Endothelial cell of umbilical vein (primary cell): ENCODE results near the gene CMTM3. TPM values are rescaled to one million over a fixed set of nuclear protein-coding genes. Genes with fewer than 3 reads are reported as not detected.

ENCODE experiments used
- BruUV-seq: library from RNA; stranded (reverse); fragments of 400-500 nt; replicated peaks from 2 replicates; lab custom pipeline; 2021; lab: Mats Ljungman, UMichigan
- CTCF ChIA-PET: fragments of 300-600, 350-600 bp; sonication (Branson Sonifier 250); formaldehyde crosslinking; loops from one replicate; lab custom pipeline; 2021; ENCODE audit warnings: antibody characterized with exemption, inconsistent platforms; lab: Charles Lee
- POLR2A ChIA-PET: fragments of 300-600, 350-600 bp; sonication (Branson Sonifier 250); formaldehyde crosslinking; loops from one replicate; lab custom pipeline; 2021; ENCODE audit warnings: antibody characterized with exemption, inconsistent platforms; lab: Charles Lee
- DNase-seq: peaks from one replicate; pipeline ENCODE4 v3.0.0-alpha.2; 2011; ENCODE audit warnings: low read depth, low spot score
- FAIRE-seq: peaks from 2 replicates; lab custom pipeline; 2011; peaks lifted over from hg19 to GRCh38; lab: Jason Lieb, UNC
- H2AFZ ChIP-seq: 2 replicates; pipeline ENCODE4 v1.6.0; 2012; ENCODE audit warnings: low read depth, low read length, control low read depth, inconsistent platforms
- H3K27ac ChIP-seq: 2 replicates; pipeline ENCODE4 v1.5.1; 2011; ENCODE audit warnings: low read depth, mild to moderate bottlenecking, control low read depth, low read length, moderate library complexity; ENCODE audit not compliant: insufficient read depth
- H3K27me3 ChIP-seq, 2 experiments: 2 replicates each; pipeline versions ENCODE4 v1.6.0 to v1.6.1; 2011; ENCODE audit warnings: low read length in 2 of 2, mixed read lengths in 1 of 2; ENCODE audit not compliant: control insufficient read depth in 2 of 2, insufficient read depth in 2 of 2
- H3K36me3 ChIP-seq, 2 experiments: 2 replicates in 1 of 2; 3 replicates in 1 of 2; pipeline ENCODE4 v1.5.1; 2011; ENCODE audit warnings: low read length in 2 of 2, mild to moderate bottlenecking in 1 of 2, moderate library complexity in 1 of 2; ENCODE audit not compliant: control insufficient read depth in 2 of 2, insufficient read depth in 2 of 2; ENCODE audit errors: extremely low read depth in 1 of 2
- H3K4me1 ChIP-seq: 3 replicates; pipeline ENCODE4 v1.5.1; 2011; ENCODE audit warnings: mild to moderate bottlenecking, low read length; ENCODE audit not compliant: control insufficient read depth, insufficient read depth; ENCODE audit errors: extremely low read depth
- H3K4me2 ChIP-seq: 2 replicates; pipeline ENCODE4 v1.6.1; 2011; ENCODE audit warnings: low read length, control low read depth, mixed read lengths; ENCODE audit not compliant: insufficient read depth
- H3K4me3 ChIP-seq, 3 experiments: fragments of 200-600 bp in 1 of 3; sonication (generic), shearing (Covaris generic) in 1 of 3; replicated peaks in 1 of 3; 2 replicates each; pipeline ENCODE4 v1.5.1; 2011 to 2016; ENCODE audit warnings: control low read depth in 3 of 3, low read length in 3 of 3, mild to moderate bottlenecking in 2 of 3, inconsistent platforms in 1 of 3, low read depth in 1 of 3, moderate library complexity in 1 of 3; ENCODE audit not compliant: insufficient read depth in 1 of 3
- H3K79me2 ChIP-seq: 2 replicates; pipeline ENCODE4 v1.6.0; 2012; ENCODE audit warnings: low read length, inconsistent platforms; ENCODE audit not compliant: control insufficient read depth, insufficient read depth
- H3K9ac ChIP-seq: replicated peaks from 2 replicates; pipeline ENCODE3; 2011; ENCODE audit warnings: low read length, control low read depth; ENCODE audit not compliant: insufficient read depth; ENCODE audit errors: extremely low read depth
- H3K9me1 ChIP-seq: replicated peaks from 3 replicates; pipeline ENCODE4 v1.6.0; 2011; ENCODE audit warnings: mild to moderate bottlenecking, low read length; ENCODE audit not compliant: control insufficient read depth, insufficient read depth; ENCODE audit errors: extremely low read depth
- H3K9me3 ChIP-seq: replicated peaks from 2 replicates; pipeline ENCODE4 v1.5.1; 2012; ENCODE audit warnings: low read length, inconsistent platforms; ENCODE audit not compliant: control insufficient read depth, insufficient read depth
- H4K20me1 ChIP-seq: replicated peaks from 2 replicates; pipeline ENCODE3; 2011; ENCODE audit warnings: mild to moderate bottlenecking, low read length; ENCODE audit not compliant: control insufficient read depth, insufficient read depth; ENCODE audit errors: extremely low read depth
- EZH2 ChIP-seq: IDR thresholded peaks from 2 replicates; pipeline ENCODE4 v1.6.1; 2012; ENCODE audit warnings: borderline replicate concordance, low read depth, mild to moderate bottlenecking, moderate library complexity, low read length, inconsistent platforms; ENCODE audit not compliant: severe bottlenecking
- FOS ChIP-seq: IDR thresholded peaks from 2 replicates; pipeline ENCODE4 v1.6.1; 2011; ENCODE audit warnings: mild to moderate bottlenecking, low read length, moderate library complexity, borderline replicate concordance; ENCODE audit not compliant: insufficient read depth
- GATA2 ChIP-seq: IDR thresholded peaks from 2 replicates; pipeline ENCODE4 v1.7.0; 2011; ENCODE audit warnings: low read depth, mild to moderate bottlenecking, moderate library complexity, mixed read lengths, low read length; ENCODE audit not compliant: insufficient read length, insufficient read depth
- JUN ChIP-seq: IDR thresholded peaks from 2 replicates; pipeline ENCODE4 v1.6.1; 2011; ENCODE audit warnings: borderline replicate concordance, low read depth; ENCODE audit not compliant: insufficient read length, insufficient read depth
- MAX ChIP-seq: IDR thresholded peaks from 2 replicates; pipeline ENCODE4 v1.6.1; 2011; ENCODE audit not compliant: insufficient read depth, insufficient read length
- MYC ChIP-seq: IDR thresholded peaks from one replicate; pipeline ENCODE4 v1.6.1; 2011; ENCODE audit warnings: mild to moderate bottlenecking, low read depth, low read length
- POLR2A ChIP-seq: IDR thresholded peaks from 2 replicates; pipeline ENCODE4 v1.6.1; 2012; ENCODE audit warnings: low read depth, mild to moderate bottlenecking, control low read depth, low read length
- POLR2AphosphoS5 ChIP-seq: IDR thresholded peaks from 2 replicates; pipeline ENCODE4 v1.6.1; 2012; ENCODE audit warnings: low read depth, mild to moderate bottlenecking, control low read depth, low read length, moderate library complexity; ENCODE audit not compliant: insufficient read depth
- dilution Hi-C: fragments of 300-500 bp; cut with MboI; formaldehyde crosslinking; loops from one replicate; pipeline ENCODE4 v1.15.0; 2019; ENCODE audit warnings: low sequenced_read_pairs; ENCODE audit not compliant: extremely low pct_ligation_motif_present
- intact Hi-C: fragments of 100-400 bp; cut with micrococcal nuclease; formaldehyde crosslinking; loops from one replicate; pipeline ENCODE4 v1.10.0; 2022
- polyA plus RNA-seq, 4 experiments: library from polyadenylated mRNA; depleted of rRNA in 3 of 4; stranded (reverse) in 3 of 4; unstranded in 1 of 4; fragments of >200 nt; gene quantifications; 2 replicates each; pipeline versions ENCODE4 v1.2.1 to v1.2.3, GENCODE V29; 2011 to 2012; ENCODE audit warnings: missing spikeins in 1 of 4
- total RNA-seq: library from RNA; stranded (reverse); gene quantifications from 2 replicates; pipeline ENCODE4 v1.2.3, GENCODE V29; 2021
- TF ChIP-seq, protein P1 (sequence below), 2 donors: IDR thresholded peaks; 1 replicate in 1 of 2; 2 replicates in 1 of 2; pipeline ENCODE4 v1.5.1; 2011; ENCODE audit warnings: low read length in 2 of 2, mild to moderate bottlenecking in 2 of 2, moderate library complexity in 2 of 2, control low read depth in 1 of 2, inconsistent platforms in 1 of 2, low read depth in 1 of 2; ENCODE audit not compliant: insufficient read depth in 1 of 2; ENCODE audit errors: extremely low read depth in 1 of 2

The CMTM3 gene
- total and polyA plus RNA-seq, 2 donors (not counting 3 experiments of a cell fraction or from before 2014, with no cell fraction given), result 83.6 to 86.2 TPM

GRCh38 chr16:66619534-66620428 lies 15.3 kb downstream of the CMTM3 start:
- CTCF ChIA-PET, result interaction anchor here (0.9 to 2.3 kb wide), 7 partner anchors 9 to 211 kb away, joined by 3 to 22 read pairs (median 3); partner anchors contain the start of gene NAE1
- Histone ChIP-seq H4K20me1 (no peaks in the 10 kb centered on the region), H3K27me3 (no peaks in the 10 kb centered on the region), H3K27ac (no peak overlapping the region), H3K4me1 (peaks cover 20% of the 10 kb centered on the region), H3K4me2 (no peak overlapping the region), H3K9ac (no peak overlapping the region), H3K4me3 (no peak overlapping the region), H3K9me1 (no peaks in the 10 kb centered on the region), H3K79me2 (no peaks in the 10 kb centered on the region), H2AFZ (no peak overlapping the region), H3K9me3 (no peaks in the 10 kb centered on the region), H3K36me3 (no peaks in the 10 kb centered on the region)
- dilution Hi-C loops, result no loop called here
- no TSS peak for BruUV-seq
- POLR2A ChIA-PET, result no interaction called here
- intact Hi-C loops, result no loop called here
- FAIRE-seq (no peak), DNase-seq (no peak)
- TF ChIP-seq POLR2AphosphoS5, result no peak
- TF ChIP-seq MYC, result no peak
- TF ChIP-seq FOS, result no peak
- TF ChIP-seq MAX, result no peak
- TF ChIP-seq POLR2A, result no peak
- TF ChIP-seq, protein P1, sequence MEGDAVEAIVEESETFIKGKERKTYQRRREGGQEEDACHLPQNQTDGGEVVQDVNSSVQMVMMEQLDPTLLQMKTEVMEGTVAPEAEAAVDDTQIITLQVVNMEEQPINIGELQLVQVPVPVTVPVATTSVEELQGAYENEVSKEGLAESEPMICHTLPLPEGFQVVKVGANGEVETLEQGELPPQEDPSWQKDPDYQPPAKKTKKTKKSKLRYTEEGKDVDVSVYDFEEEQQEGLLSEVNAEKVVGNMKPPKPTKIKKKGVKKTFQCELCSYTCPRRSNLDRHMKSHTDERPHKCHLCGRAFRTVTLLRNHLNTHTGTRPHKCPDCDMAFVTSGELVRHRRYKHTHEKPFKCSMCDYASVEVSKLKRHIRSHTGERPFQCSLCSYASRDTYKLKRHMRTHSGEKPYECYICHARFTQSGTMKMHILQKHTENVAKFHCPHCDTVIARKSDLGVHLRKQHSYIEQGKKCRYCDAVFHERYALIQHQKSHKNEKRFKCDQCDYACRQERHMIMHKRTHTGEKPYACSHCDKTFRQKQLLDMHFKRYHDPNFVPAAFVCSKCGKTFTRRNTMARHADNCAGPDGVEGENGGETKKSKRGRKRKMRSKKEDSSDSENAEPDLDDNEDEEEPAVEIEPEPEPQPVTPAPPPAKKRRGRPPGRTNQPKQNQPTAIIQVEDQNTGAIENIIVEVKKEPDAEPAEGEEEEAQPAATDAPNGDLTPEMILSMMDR (IDR thresholded peaks at IDR 0.05; ENCODE audit: extremely low read depth in 1 of 2, insufficient read depth in 1 of 2, low read depth in 1 of 2, low read length in 2 of 2), result no peak
- TF ChIP-seq EZH2, result no peak
- no peak for TF ChIP-seq GATA2
- TF ChIP-seq JUN, result no peak
